ENCODE measurements around the gene PSMD11.

Gene PSMD11

GRCh38 chr17:32502013-32502412, 57.7 kb downstream of the PSMD11 start:
- Mint-ChIP-seq H3K27ac (peak overlapping the region; percentile 97), H3K4me3 (no peak overlapping the region), H3K4me1 (peaks cover 33% of the 10 kb centered on the region), H3K27me3 (no peaks in the 10 kb centered on the region), H3K36me3 (no peaks in the 10 kb centered on the region), H3K9me3 (no peaks in the 10 kb centered on the region)
- no peak for ATAC-seq (ENCODE audit: low read depth)
- no peak for DNase-seq (ENCODE audit: low spot score in 2 of 2)

- Mint-ChIP-seq H3K27ac (peak overlapping the region; percentile 97), H3K4me1 (peaks cover 33% of the 10 kb centered on the region), H3K4me3 (no peak overlapping the region), H3K9me3 (no peaks in the 10 kb centered on the region), H3K27me3 (no peaks in the 10 kb centered on the region), H3K36me3 (no peaks in the 10 kb centered on the region)
- no peak for DNase-seq (ENCODE audit: low spot score in 2 of 2)
- no peak for ATAC-seq (ENCODE audit: low read depth)
Observed at GRCh38 chr17:32502710-32503109, 58.4 kb downstream of the PSMD11 start.

- Mint-ChIP-seq H3K9me3 (no peaks in the 10 kb centered on the region), H3K27me3 (no peaks in the 10 kb centered on the region), H3K4me1 (peaks cover 33% of the 10 kb centered on the region), H3K27ac (peak overlapping the region; percentile 97), H3K36me3 (no peaks in the 10 kb centered on the region), H3K4me3 (peak overlapping the region; percentile 54)
- DNase-seq (ENCODE audit: low spot score in 2 of 2) (peak in 1 of 2 donors; percentile 58), ATAC-seq (ENCODE audit: low read depth) (peak; percentile 90)
Observed at GRCh38 chr17:32503251-32504165, 59.2 kb downstream of the PSMD11 start.

- no peak for ATAC-seq (ENCODE audit: low read depth)
- H3K36me3 Mint-ChIP-seq, result no peaks in the 10 kb centered on the region
Observed at GRCh38 chr17:32504166-32504990, 60.1 kb downstream of the PSMD11 start.

GRCh38 chr17:32508926-32509325, 64.6 kb downstream of the PSMD11 start:
- Mint-ChIP-seq H3K4me3 (no peak overlapping the region), H3K27me3 (no peaks in the 10 kb centered on the region), H3K4me1 (peaks cover 29% of the 10 kb centered on the region), H3K9me3 (no peaks in the 10 kb centered on the region), H3K36me3 (no peaks in the 10 kb centered on the region), H3K27ac (no peak overlapping the region)
- ATAC-seq (ENCODE audit: low read depth) (no peak), DNase-seq (ENCODE audit: low spot score in 2 of 2) (no peak)

More at GRCh38 chr17:32504166-32504990, 60.1 kb downstream of the PSMD11 start:
- no peaks in the 10 kb centered on the region for H3K27me3 Mint-ChIP-seq
- H3K4me3 Mint-ChIP-seq, result peak overlapping the region; percentile 54
- H3K4me1 Mint-ChIP-seq, result peaks cover 36% of the 10 kb centered on the region
- no peaks in the 10 kb centered on the region for H3K9me3 Mint-ChIP-seq
- peak overlapping the region; percentile 97 for H3K27ac Mint-ChIP-seq
- no peak for DNase-seq (ENCODE audit: low spot score in 2 of 2)

- Mint-ChIP-seq H3K36me3 (no peaks in the 10 kb centered on the region), H3K27ac (no peak overlapping the region), H3K27me3 (no peaks in the 10 kb centered on the region), H3K4me1 (peaks cover 17% of the 10 kb centered on the region), H3K4me3 (no peak overlapping the region), H3K9me3 (no peaks in the 10 kb centered on the region)
- ATAC-seq (ENCODE audit: low read depth) (no peak), DNase-seq (ENCODE audit: low spot score in 2 of 2) (no peak)
Observed at GRCh38 chr17:32510466-32510865, 66.2 kb downstream of the PSMD11 start.

- no peaks in the 10 kb centered on the region for H3K27me3 Mint-ChIP-seq
- H3K4me1 Mint-ChIP-seq, result peaks cover 27% of the 10 kb centered on the region
- no peak overlapping the region for H3K27ac Mint-ChIP-seq
- H3K36me3 Mint-ChIP-seq, result no peaks in the 10 kb centered on the region
- DNase-seq (ENCODE audit: low spot score in 2 of 2) (no peak), ATAC-seq (ENCODE audit: low read depth) (no peak)
- no peak overlapping the region for H3K4me3 Mint-ChIP-seq
- no peaks in the 10 kb centered on the region for H3K9me3 Mint-ChIP-seq
Observed at GRCh38 chr17:32512328-32512727, 68.0 kb downstream of the PSMD11 start.

GRCh38 chr17:32513579-32513978, 69.3 kb downstream of the PSMD11 start:
- Mint-ChIP-seq H3K4me1 (peaks cover 29% of the 10 kb centered on the region), H3K4me3 (no peak overlapping the region), H3K9me3 (no peaks in the 10 kb centered on the region), H3K27ac (no peak overlapping the region), H3K27me3 (no peaks in the 10 kb centered on the region), H3K36me3 (no peaks in the 10 kb centered on the region)
- DNase-seq (ENCODE audit: low spot score in 2 of 2), result no peak
- ATAC-seq (ENCODE audit: low read depth), result no peak

- no peaks in the 10 kb centered on the region for H3K36me3 Mint-ChIP-seq
- H3K9me3 Mint-ChIP-seq, result no peaks in the 10 kb centered on the region
- ATAC-seq (ENCODE audit: low read depth) (no peak), DNase-seq (ENCODE audit: low spot score in 2 of 2) (no peak)
- peaks cover 32% of the 10 kb centered on the region for H3K4me1 Mint-ChIP-seq
- no peaks in the 10 kb centered on the region for H3K27me3 Mint-ChIP-seq
- H3K27ac Mint-ChIP-seq, result no peak overlapping the region
- no peak overlapping the region for H3K4me3 Mint-ChIP-seq
Observed at GRCh38 chr17:32514606-32515005, 70.3 kb downstream of the PSMD11 start.

GRCh38 chr17:32515677-32516383, 71.5 kb downstream of the PSMD11 start:
- H3K36me3 Mint-ChIP-seq, result no peaks in the 10 kb centered on the region
- no peak overlapping the region for H3K4me3 Mint-ChIP-seq
- ATAC-seq (ENCODE audit: low read depth) (peak; percentile 30), DNase-seq (ENCODE audit: low spot score in 2 of 2) (no peak)
- H3K27ac Mint-ChIP-seq, result peak overlapping the region; percentile 56
- H3K9me3 Mint-ChIP-seq, result no peaks in the 10 kb centered on the region
- H3K4me1 Mint-ChIP-seq, result peaks cover 42% of the 10 kb centered on the region
- no peaks in the 10 kb centered on the region for H3K27me3 Mint-ChIP-seq

- ATAC-seq (ENCODE audit: low read depth) (no peak), DNase-seq (ENCODE audit: low spot score in 2 of 2) (no peak)
- Mint-ChIP-seq H3K27me3 (no peaks in the 10 kb centered on the region), H3K4me1 (peaks cover 43% of the 10 kb centered on the region), H3K36me3 (no peaks in the 10 kb centered on the region), H3K4me3 (no peak overlapping the region), H3K27ac (peak overlapping the region; percentile 55), H3K9me3 (no peaks in the 10 kb centered on the region)
Observed at GRCh38 chr17:32516450-32516849, 72.1 kb downstream of the PSMD11 start.

- Mint-ChIP-seq H3K27me3 (no peaks in the 10 kb centered on the region), H3K36me3 (no peaks in the 10 kb centered on the region), H3K9me3 (no peaks in the 10 kb centered on the region), H3K4me3 (peak overlapping the region; percentile 54), H3K27ac (peak overlapping the region; percentile 55), H3K4me1 (peaks cover 41% of the 10 kb centered on the region)
- DNase-seq (ENCODE audit: low spot score in 2 of 2), result no peak
- peak; percentile 38 for ATAC-seq (ENCODE audit: low read depth)
Observed at GRCh38 chr17:32516940-32517701, 72.8 kb downstream of the PSMD11 start.

- Mint-ChIP-seq H3K27me3 (no peaks in the 10 kb centered on the region), H3K4me3 (no peak overlapping the region), H3K27ac (peak overlapping the region; percentile 39), H3K9me3 (no peaks in the 10 kb centered on the region), H3K36me3 (no peaks in the 10 kb centered on the region), H3K4me1 (peaks cover 47% of the 10 kb centered on the region)
- ATAC-seq (ENCODE audit: low read depth), result no peak
- no peak for DNase-seq (ENCODE audit: low spot score in 2 of 2)
Observed at GRCh38 chr17:32517982-32518381, 73.7 kb downstream of the PSMD11 start.

All from memory B cell (primary cell).